Small intestine (tissue), 7 donors: ENCODE measurements around the gene HMCES. TPM values are rescaled to one million over a fixed set of nuclear protein-coding genes. Genes with fewer than 3 reads are reported as not detected.

Source experiments
- DNase-seq, 2 donors: peaks; one replicate each; pipeline versions ENCODE4 v3.0.0 to v3.0.0-alpha.2; 2013
- FAIRE-seq: peaks from 2 replicates; lab custom pipeline; 2012; peaks lifted over from hg19 to GRCh38; lab: Jason Lieb, UNC
- H3K27ac ChIP-seq, 3 donors: one replicate each; pipeline ENCODE4 v1.5.1; 2013; ENCODE audit warnings: low read length in 2 of 3, mild to moderate bottlenecking in 2 of 3, control low read depth in 1 of 3, inconsistent platforms in 1 of 3, low read depth in 1 of 3, moderate library complexity in 1 of 3
- H3K27me3 ChIP-seq, 3 donors: one replicate each; pipeline ENCODE4 v1.6.1; 2013; ENCODE audit warnings: low read length in 3 of 3, inconsistent platforms in 1 of 3; ENCODE audit not compliant: control insufficient read depth in 3 of 3, insufficient read depth in 3 of 3
- H3K36me3 ChIP-seq, 3 donors: one replicate each; pipeline ENCODE4 v1.6.1; 2013; ENCODE audit warnings: low read length in 3 of 3, inconsistent platforms in 1 of 3, low read depth in 1 of 3, mild to moderate bottlenecking in 1 of 3, moderate library complexity in 1 of 3; ENCODE audit not compliant: control insufficient read depth in 3 of 3, insufficient read depth in 2 of 3
- H3K4me1 ChIP-seq, 3 donors: one replicate each; pipeline ENCODE4 v1.6.1; 2013; ENCODE audit warnings: low read length in 2 of 3, inconsistent platforms in 1 of 3, low read depth in 1 of 3, mild to moderate bottlenecking in 1 of 3, moderate library complexity in 1 of 3; ENCODE audit not compliant: control insufficient read depth in 3 of 3, insufficient read depth in 2 of 3
- H3K4me3 ChIP-seq, 3 donors: one replicate each; pipeline ENCODE4 v1.5.1; 2013; ENCODE audit warnings: low read length in 3 of 3, control low read depth in 1 of 3, inconsistent platforms in 1 of 3, low read depth in 1 of 3, mild to moderate bottlenecking in 1 of 3, moderate library complexity in 1 of 3
- H3K9me3 ChIP-seq, 2 donors: one replicate each; pipeline ENCODE4 v1.6.1; 2013; ENCODE audit warnings: low read depth in 1 of 2, low read length in 1 of 2; ENCODE audit not compliant: control insufficient read depth in 2 of 2, insufficient read depth in 1 of 2
- WGBS, 3 donors: extraction: QIAGEN DNeasy Blood & Tissue Kit; methylation state at CpG; one replicate each; pipeline ENCODE4 v1.1.7; 2013; 5-methylcytosine and 5-hydroxymethylcytosine counted together
- polyA plus RNA-seq, 4 donors: library from polyadenylated mRNA; stranded (reverse) in 3 of 4; unstranded in 1 of 4; fragments of 200-250 nt in 3 of 4; fragments of 120-200 nt in 1 of 4; gene quantifications; one replicate each; pipeline versions ENCODE4 v1.2.1 to v1.2.3, GENCODE V29; 2013
- donor health status: healthy with polysubstance abuse.
- donor health status: control.
- donor health status: control.
- donor health status: Bipolar disorder and iron deficiency.
- donor health status: healthy.

Gene HMCES
- polyA plus RNA-seq, 4 donors, result 28.9 to 35.3 (median 34.5) TPM

- Histone ChIP-seq H3K27me3 (no peaks in the 10 kb centered on the region), H3K4me3 (no peak overlapping the region), H3K36me3 (peaks cover 0 to 8% (median 0%) of the 10 kb centered on the region in 3 donors), H3K27ac (peak overlapping the region in 1 of 3 donors; percentile 90), H3K4me1 (peaks cover 0 to 36% (median 4%) of the 10 kb centered on the region in 3 donors), H3K9me3 (no peaks in the 10 kb centered on the region)
- FAIRE-seq, result no peak
- peak; percentile 9 to 26 for DNase-seq
Measured at GRCh38 chr3:129312671-129313414, 34.2 kb downstream of the HMCES start.

- Histone ChIP-seq H3K27me3 (no peaks in the 10 kb centered on the region), H3K36me3 (peaks cover 0 to 8% (median 0%) of the 10 kb centered on the region in 3 donors), H3K9me3 (no peaks in the 10 kb centered on the region), H3K4me3 (no peak overlapping the region), H3K4me1 (peaks cover 0 to 36% (median 4%) of the 10 kb centered on the region in 3 donors), H3K27ac (peak overlapping the region in 1 of 3 donors; percentile 90)
- DNase-seq (peak in 1 of 2 donors; percentile 40), FAIRE-seq (no peak)
Measured at GRCh38 chr3:129313415-129313664, 34.7 kb downstream of the HMCES start.

DNA sequence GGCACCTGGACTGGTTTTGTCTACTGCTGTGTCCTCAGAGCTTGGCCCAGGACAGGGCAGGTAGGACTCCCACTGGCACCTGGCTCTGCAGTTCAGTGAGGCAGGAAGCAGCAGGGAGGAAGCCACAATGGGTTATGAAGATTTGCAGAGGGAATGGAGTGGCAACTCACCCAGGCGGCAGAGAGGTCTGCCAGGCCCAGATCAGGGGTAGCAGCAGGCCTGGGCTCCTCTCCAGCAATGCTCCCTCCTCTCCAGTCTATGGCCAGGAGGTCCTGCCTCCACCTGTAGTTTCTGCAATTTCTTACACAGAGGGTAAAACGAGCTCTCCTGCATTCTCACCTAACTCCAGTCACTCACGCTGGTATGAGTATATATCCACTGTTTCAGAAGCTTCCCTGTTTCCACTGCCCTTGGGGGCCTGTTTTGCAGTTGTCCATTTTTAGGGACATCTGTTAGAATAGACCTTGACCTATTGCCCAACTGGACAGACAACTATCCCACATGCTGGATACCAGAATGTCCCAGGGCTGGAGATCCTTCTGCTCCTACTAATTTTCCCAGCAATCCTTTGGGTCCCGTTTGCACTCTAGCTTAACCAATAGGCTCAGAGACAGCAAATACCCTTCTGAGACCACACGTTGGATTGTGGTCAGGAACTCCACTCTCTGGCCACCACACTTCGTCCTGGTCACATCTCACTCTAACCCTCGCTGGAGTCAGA, 35.2 kb downstream of the HMCES start:
- Histone ChIP-seq H3K27me3 (no peaks in the 10 kb centered on the region), H3K9me3 (no peaks in the 10 kb centered on the region), H3K27ac (peak overlapping the region in 2 of 3 donors; percentile 63 to 90), H3K4me3 (peak overlapping the region in 2 of 3 donors; percentile 80 to 98), H3K4me1 (peaks cover 0 to 36% (median 4%) of the 10 kb centered on the region in 3 donors), H3K36me3 (peaks cover 0 to 8% (median 0%) of the 10 kb centered on the region in 3 donors)
- no peak for FAIRE-seq
- DNase-seq, result peak; percentile 11 to 45
- 46 to 48% (median 47%) methylated on average over 7 of the region's 7 CpGs for WGBS, 3 donors

DNA sequence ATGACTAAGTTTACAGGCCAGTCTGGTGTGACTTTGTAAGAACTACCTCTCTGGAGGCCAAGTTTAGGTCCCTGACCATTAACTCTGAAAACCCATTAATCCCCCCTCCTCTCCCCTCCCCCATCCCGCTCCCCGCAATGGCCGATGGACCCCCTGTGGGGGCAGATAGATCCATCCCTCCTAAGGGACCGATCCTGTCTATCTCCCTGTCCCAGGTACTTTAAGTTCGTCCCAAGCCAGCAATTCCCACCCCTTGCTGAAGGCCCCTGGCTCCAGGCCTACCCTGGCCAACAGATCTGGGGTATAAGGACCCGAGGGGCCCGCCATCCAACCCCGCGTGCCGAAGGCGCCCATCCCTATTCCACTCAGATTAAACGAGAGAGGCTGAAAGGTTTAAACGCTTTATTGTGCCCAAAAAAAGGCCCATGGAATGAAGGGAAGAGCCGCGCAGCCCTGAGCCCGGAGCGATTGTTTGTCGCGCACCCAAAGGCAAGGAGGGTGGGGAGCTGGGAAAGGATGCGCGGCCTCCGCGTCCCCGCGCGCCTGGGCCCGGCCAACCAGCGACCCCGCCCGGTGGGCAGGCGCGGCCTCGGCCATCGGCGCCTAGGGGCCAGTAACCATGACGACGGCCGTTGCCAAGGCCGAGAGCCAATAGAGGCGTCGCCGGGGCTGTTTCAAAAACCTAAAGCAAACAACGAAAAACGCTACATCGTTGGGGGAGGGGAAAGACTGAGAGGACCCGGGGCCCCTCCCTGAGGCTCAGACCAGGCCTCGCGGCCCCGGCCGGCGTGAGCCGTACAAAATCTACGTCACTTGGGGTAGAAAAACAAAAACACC, 35.9 kb downstream of the HMCES start:
- Histone ChIP-seq H3K4me3 (peak overlapping the region; percentile 80 to 98 (median 84)), H3K27me3 (no peaks in the 10 kb centered on the region), H3K4me1 (peaks cover 0 to 35% (median 4%) of the 10 kb centered on the region in 3 donors), H3K36me3 (peaks cover 0 to 9% (median 0%) of the 10 kb centered on the region in 3 donors), H3K9me3 (no peaks in the 10 kb centered on the region), H3K27ac (peak overlapping the region; percentile 12 to 90 (median 76))
- 2 to 4% (median 3%) methylated on average over 53 of the region's 53 CpGs for WGBS, 3 donors
- DNase-seq, result peak; percentile 48 to 84
- no peak for FAIRE-seq

DNA sequence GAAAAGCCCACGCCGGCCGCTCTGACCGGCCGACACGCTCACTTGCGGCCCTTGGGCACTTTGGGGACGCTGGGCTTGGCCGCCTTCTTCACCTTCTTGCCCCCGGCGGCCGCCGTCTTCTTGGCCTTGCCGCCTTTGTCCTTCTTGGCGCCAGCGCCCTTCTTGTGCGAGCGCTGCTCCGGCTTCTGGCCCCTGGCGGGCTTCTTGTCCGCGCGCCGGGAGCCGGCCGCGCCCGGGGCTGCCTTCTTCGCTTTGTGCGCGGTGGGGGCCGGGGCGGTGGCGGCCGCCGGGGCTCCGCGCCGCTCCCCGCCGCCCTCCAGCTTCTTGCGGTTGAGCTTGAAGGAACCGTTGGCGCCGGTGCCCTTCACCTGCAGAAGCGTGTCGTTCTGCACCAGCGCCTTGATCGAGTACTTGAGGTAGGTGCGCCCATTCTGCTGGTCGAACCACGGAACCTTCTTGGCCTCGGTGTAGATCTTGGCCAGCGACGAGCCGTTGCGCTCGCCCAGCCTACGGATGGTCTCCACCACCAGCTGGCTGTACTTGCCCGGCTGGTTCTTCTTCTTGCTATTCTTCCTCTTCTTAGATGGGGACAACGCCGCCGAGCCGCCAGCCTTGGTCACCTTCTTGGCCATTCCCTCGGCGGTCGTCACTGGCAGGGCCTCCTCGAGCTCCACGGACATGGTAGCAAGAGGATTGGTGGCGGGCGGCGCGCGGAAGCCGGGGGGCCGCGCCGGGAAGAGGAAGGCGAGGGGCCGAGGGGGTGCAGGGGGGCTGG, 36.7 kb downstream of the HMCES start:
- DNase-seq (peak; percentile 29 to 68), FAIRE-seq (no peak)
- Histone ChIP-seq H3K9me3 (no peaks in the 10 kb centered on the region), H3K27me3 (no peaks in the 10 kb centered on the region), H3K27ac (peak overlapping the region; percentile 12 to 90 (median 76)), H3K36me3 (peaks cover 0 to 15% (median 0%) of the 10 kb centered on the region in 3 donors), H3K4me1 (peaks cover 0 to 29% (median 4%) of the 10 kb centered on the region in 3 donors), H3K4me3 (peak overlapping the region; percentile 80 to 98 (median 84))
- WGBS, 3 donors, result 0 to 1% (median 1%) methylated on average over 58 to 80 of the region's 80 CpGs

DNA sequence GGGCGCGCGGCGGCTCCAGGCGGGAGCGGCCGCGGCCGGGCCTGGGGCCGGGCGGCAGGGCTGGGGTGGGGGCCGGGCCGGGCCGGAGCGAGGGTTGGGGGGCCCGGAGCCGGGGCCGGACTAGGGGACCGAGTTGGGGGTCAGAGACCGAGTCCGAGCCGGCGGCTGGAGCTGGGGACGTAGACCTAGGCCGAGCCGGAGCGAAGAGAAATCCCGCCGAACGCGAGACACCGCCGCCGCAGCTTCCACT, 37.3 kb downstream of the HMCES start:
- Histone ChIP-seq H3K27ac (peak overlapping the region in 2 of 3 donors; percentile 88 to 93), H3K9me3 (no peaks in the 10 kb centered on the region), H3K27me3 (no peaks in the 10 kb centered on the region), H3K36me3 (peaks cover 0 to 16% (median 0%) of the 10 kb centered on the region in 3 donors), H3K4me3 (peak overlapping the region; percentile 80 to 98 (median 84)), H3K4me1 (peaks cover 0 to 24% (median 4%) of the 10 kb centered on the region in 3 donors)
- 0 to 1% (median 0%) methylated on average over 14 to 34 of the region's 34 CpGs for WGBS, 3 donors
- FAIRE-seq (no peak), DNase-seq (no peak)

DNA sequence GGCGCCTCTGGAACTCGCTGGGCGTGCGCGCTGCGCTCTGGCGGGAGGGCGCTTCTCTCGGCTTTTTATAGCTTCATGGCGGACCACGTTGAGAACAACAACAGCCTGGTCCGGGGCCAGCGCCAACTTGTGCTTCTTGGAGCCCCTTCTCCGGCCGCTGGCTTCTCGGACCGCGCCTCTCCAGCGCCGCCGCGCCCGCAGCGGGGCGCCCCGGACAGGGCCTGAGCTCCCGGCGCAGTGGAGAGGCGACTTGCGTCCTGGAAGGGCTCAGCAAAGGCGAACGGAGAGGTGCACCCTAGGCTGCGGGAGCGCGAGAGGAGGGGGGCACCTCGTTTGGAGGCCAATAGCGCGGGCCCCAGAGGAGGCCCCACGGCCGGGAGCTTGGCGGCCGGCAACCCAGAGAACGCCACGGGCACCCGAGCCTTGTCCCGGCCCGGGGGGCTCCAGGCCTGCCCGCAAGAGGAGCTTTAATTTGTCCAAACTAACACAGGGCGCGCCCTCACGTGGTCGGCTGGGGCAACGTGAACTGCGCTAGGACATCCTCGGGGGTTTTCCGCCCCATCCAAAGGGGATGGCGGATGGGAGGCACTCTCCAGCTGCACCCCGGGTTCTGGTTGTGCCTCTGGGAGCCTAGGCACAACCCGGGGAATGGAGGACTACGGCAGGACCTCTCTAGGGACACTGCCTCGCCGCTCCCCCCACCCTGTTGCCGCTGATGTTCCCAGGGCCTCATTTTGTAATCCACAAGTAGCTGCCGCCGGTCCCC, 37.8 kb downstream of the HMCES start:
- no peak for FAIRE-seq
- WGBS, 3 donors, result 0% methylated on average over 52 to 65 of the region's 65 CpGs

More for the DNA sequence above, 37.8 kb downstream of the HMCES start:
- Histone ChIP-seq H3K36me3 (peaks cover 0 to 16% (median 0%) of the 10 kb centered on the region in 3 donors), H3K9me3 (no peaks in the 10 kb centered on the region), H3K27ac (peak overlapping the region; percentile 27 to 93 (median 88)), H3K4me1 (peaks cover 0 to 19% (median 4%) of the 10 kb centered on the region in 3 donors), H3K27me3 (no peaks in the 10 kb centered on the region), H3K4me3 (peak overlapping the region; percentile 80 to 98 (median 84))
- peak; percentile 81 to 95 for DNase-seq
